Neural crest cell (in vitro differentiated cells): ENCODE data around the gene STPG4. TPM values are rescaled to one million over a fixed set of nuclear protein-coding genes. Genes with fewer than 3 reads are reported as not detected.

ENCODE experiments used
- DNase-seq: peaks from one replicate; pipeline ENCODE4 v3.0.0; 2021; ENCODE audit warnings: low read depth, mixed read lengths, low spot score
- H3K27ac Mint-ChIP-seq: one replicate; pipeline ENCODE4 v1.8.0; 2021; ENCODE audit warnings: mild to moderate bottlenecking, mixed read lengths; ENCODE audit not compliant: unreplicated experiment
- H3K27me3 Mint-ChIP-seq: 2 replicates; pipeline ENCODE4 v1.8.0; 2021; ENCODE audit warnings: low read depth, mild to moderate bottlenecking, mixed read lengths
- H3K36me3 Mint-ChIP-seq: 2 replicates; pipeline ENCODE4 v1.8.0; 2021; ENCODE audit warnings: low read depth, mild to moderate bottlenecking, mixed read lengths
- H3K4me1 Mint-ChIP-seq: 2 replicates; pipeline ENCODE4 v1.8.0; 2021; ENCODE audit warnings: mixed read lengths
- H3K4me3 Mint-ChIP-seq: one replicate; pipeline ENCODE4 v1.8.0; 2021; ENCODE audit warnings: mild to moderate bottlenecking, mixed read lengths
- H3K9me3 Mint-ChIP-seq: 2 replicates; pipeline ENCODE4 v1.8.0; 2021; ENCODE audit warnings: mixed read lengths
- CTCF ChIP-seq: fragments of 200-600 bp; sonication (generic); conservative IDR thresholded peaks from 2 replicates; pipeline ENCODE4 v1.5.0; 2021; ENCODE audit warnings: antibody characterized with exemption, mild to moderate bottlenecking
- total RNA-seq: library from RNA; stranded (reverse); gene quantifications from 2 replicates; pipeline ENCODE4 v1.2.1, GENCODE V29; 2021

STPG4 gene
- total RNA-seq, 1 donor from 2014 or later: 0.26 TPM

GRCh38 chr2:47093626-47094025, 61.5 kb downstream of the STPG4 start:
- TF ChIP-seq CTCF: no peak
- Mint-ChIP-seq H3K27ac (no peak overlapping the region), H3K27me3 (no peaks in the 10 kb centered on the region), H3K4me1 (peaks cover 9% of the 10 kb centered on the region), H3K36me3 (no peaks in the 10 kb centered on the region), H3K9me3 (no peaks in the 10 kb centered on the region), H3K4me3 (no peak overlapping the region)
- DNase-seq: no peak

- Mint-ChIP-seq H3K36me3 (no peaks in the 10 kb centered on the region), H3K27me3 (no peaks in the 10 kb centered on the region), H3K9me3 (no peaks in the 10 kb centered on the region), H3K4me1 (peaks cover 14% of the 10 kb centered on the region), H3K27ac (no peak overlapping the region), H3K4me3 (no peak overlapping the region)
- no peak for DNase-seq
- TF ChIP-seq CTCF: no peak
These were observed 62.6 kb downstream of the STPG4 start for GRCh38 chr2:47092465-47092864.

GRCh38 chr2:47091118-47091517, 64.0 kb downstream of the STPG4 start:
- H3K4me3 Mint-ChIP-seq: no peak overlapping the region
- DNase-seq: no peak
- no peaks in the 10 kb centered on the region for H3K36me3 Mint-ChIP-seq
- no peak for TF ChIP-seq CTCF
- no peaks in the 10 kb centered on the region for H3K9me3 Mint-ChIP-seq
- no peak overlapping the region for H3K27ac Mint-ChIP-seq
- no peaks in the 10 kb centered on the region for H3K27me3 Mint-ChIP-seq
- H3K4me1 Mint-ChIP-seq: peaks cover 21% of the 10 kb centered on the region

GRCh38 chr2:47089083-47089464, 66.0 kb downstream of the STPG4 start:
- Mint-ChIP-seq H3K4me3 (no peak overlapping the region), H3K4me1 (peaks cover 37% of the 10 kb centered on the region), H3K27me3 (no peaks in the 10 kb centered on the region), H3K9me3 (no peaks in the 10 kb centered on the region), H3K27ac (no peak overlapping the region), H3K36me3 (no peaks in the 10 kb centered on the region)
- no peak for TF ChIP-seq CTCF
- no peak for DNase-seq

- H3K27ac Mint-ChIP-seq: peak overlapping the region; percentile 35
- no peaks in the 10 kb centered on the region for H3K27me3 Mint-ChIP-seq
- TF ChIP-seq CTCF: no peak
- no peak for DNase-seq
- H3K4me3 Mint-ChIP-seq: no peak overlapping the region
- no peaks in the 10 kb centered on the region for H3K9me3 Mint-ChIP-seq
- H3K4me1 Mint-ChIP-seq: peaks cover 37% of the 10 kb centered on the region
- H3K36me3 Mint-ChIP-seq: no peaks in the 10 kb centered on the region
These were observed 66.6 kb downstream of the STPG4 start for GRCh38 chr2:47088371-47089082.
